ENCODE results near the gene DNAJC5. TPM values are rescaled to one million over a fixed set of nuclear protein-coding genes. Genes with fewer than 3 reads are reported as not detected.

DNAJC5 gene
- total and polyA plus RNA-seq, 9 of the 15 experiments (the other 6 are each of a cell fraction or from before 2014, with no cell fraction given), result 0.95 to 42.8 (median 23.4) TPM

- TF ChIP-seq ZNF318 (IDR thresholded peaks at IDR 0.05; ENCODE audit: borderline replicate concordance in 1 of 2, low read depth in 1 of 2) (no peak), MAX (CRISPR knock-in tag; IDR thresholded peaks at IDR 0.05) (peak; percentile 90), ZNF3 (CRISPR knock-in tag; IDR thresholded peaks at IDR 0.05) (no peak), MTA2 (IDR thresholded peaks at IDR 0.05; ENCODE audit: low read depth) (no peak), ZNF253 (CRISPR knock-in tag; conservative IDR thresholded peaks at IDR 0.05) (no peak), ZNF395 (CRISPR knock-in tag; IDR thresholded peaks at IDR 0.05) (peak; percentile 47; the same call in 1 of the 2 replicates), ZBTB8A (IDR thresholded peaks at IDR 0.05; ENCODE audit: partially characterized antibody) (no peak), ZC3H11A (IDR thresholded peaks at IDR 0.05; ENCODE audit: low read depth, low read length) (no peak), HDAC8 (tag; IDR thresholded peaks at IDR 0.05) (no peak)
Observed at GRCh38 chr20:63977739-63978276, 82.9 kb downstream of the DNAJC5 start (continued).
